Thoracic aorta (tissue), 2 donors: ENCODE results near the gene UROC1. TPM values are rescaled to one million over a fixed set of nuclear protein-coding genes. Genes with fewer than 3 reads are reported as not detected.

Experiments used
- ATAC-seq: fragments of 150-250 bp; one replicate; pipeline ENCODE4 v1.8.0; 2017; ENCODE audit warnings: low read depth; ENCODE audit not compliant: insufficient number of reproducible peaks, low FRiP score
- DNase-seq: peaks from one replicate; pipeline ENCODE4 v3.0.0-alpha.2; 2020; ENCODE audit warnings: low spot score
- H3K27ac ChIP-seq, 2 donors: fragments of 200-600 bp; sonication (generic); 1 replicate in 1 of 2; 2 replicates in 1 of 2; pipeline ENCODE4 v1.5.1; 2016; ENCODE audit warnings: mild to moderate bottlenecking in 2 of 2, moderate library complexity in 2 of 2
- H3K27me3 ChIP-seq: fragments of 200-600 bp; sonication (generic); replicated peaks from 2 replicates; pipeline ENCODE4 v1.6.0; 2016; ENCODE audit warnings: mild to moderate bottlenecking; ENCODE audit not compliant: insufficient read depth
- H3K36me3 ChIP-seq: fragments of 200-600 bp; sonication (generic); one replicate; pipeline ENCODE4 v1.5.1; 2016
- H3K4me1 ChIP-seq, 2 donors: fragments of 200-600 bp; sonication (generic); 1 replicate in 1 of 2; 2 replicates in 1 of 2; pipeline versions ENCODE4 v1.5.1 to v1.6.0; 2016; ENCODE audit warnings: low read depth in 2 of 2, mild to moderate bottlenecking in 1 of 2; ENCODE audit not compliant: control insufficient read depth in 1 of 2
- H3K4me3 ChIP-seq: fragments of 200-600 bp; sonication (generic); 2 replicates; pipeline ENCODE4 v1.5.1; 2016; ENCODE audit warnings: mild to moderate bottlenecking
- H3K9me3 ChIP-seq: fragments of 200-600 bp; sonication (generic); 2 replicates; pipeline ENCODE4 v1.5.1; 2016
- CTCF ChIP-seq: fragments of 200-600 bp; sonication (generic); IDR thresholded peaks from one replicate; pipeline ENCODE4 v1.5.1; 2019; ENCODE audit warnings: antibody characterized with exemption
- total RNA-seq, 2 donors: library from RNA; depleted of rRNA; stranded (reverse); fragments of >200 nt; gene quantifications; one replicate each; pipeline versions ENCODE4 v1.1.0 to v1.2.3, GENCODE V29; 2016

UROC1 gene
- total RNA-seq, 2 donors from 2014 or later: not detected

GRCh38 chr3:126464997-126465396 lies 52.6 kb downstream of the UROC1 start:
- TF ChIP-seq CTCF: no peak
- no peak overlapping the region for H3K4me3 ChIP-seq
- H3K36me3 ChIP-seq: peaks cover 89% of the 10 kb centered on the region
- ATAC-seq (no peak), DNase-seq (no peak)
- H3K27me3 ChIP-seq: no peaks in the 10 kb centered on the region
- no peaks in the 10 kb centered on the region for H3K9me3 ChIP-seq
- H3K27ac ChIP-seq: no peak overlapping the region
- no peaks in the 10 kb centered on the region for H3K4me1 ChIP-seq

GRCh38 chr3:126464494-126464893 lies 53.1 kb downstream of the UROC1 start:
- Histone ChIP-seq H3K4me1 (no peaks in the 10 kb centered on the region), H3K9me3 (no peaks in the 10 kb centered on the region), H3K4me3 (no peak overlapping the region), H3K36me3 (peaks cover 89% of the 10 kb centered on the region), H3K27me3 (no peaks in the 10 kb centered on the region), H3K27ac (no peak overlapping the region)
- TF ChIP-seq CTCF: no peak
- ATAC-seq (no peak), DNase-seq (no peak)

GRCh38 chr3:126464093-126464492 lies 53.5 kb downstream of the UROC1 start:
- H3K36me3 ChIP-seq: peaks cover 88% of the 10 kb centered on the region
- TF ChIP-seq CTCF: no peak
- no peak overlapping the region for H3K4me3 ChIP-seq
- no peak for DNase-seq
- H3K4me1 ChIP-seq: no peaks in the 10 kb centered on the region
- ATAC-seq: no peak
- no peaks in the 10 kb centered on the region for H3K27me3 ChIP-seq
- no peak overlapping the region for H3K27ac ChIP-seq
- no peaks in the 10 kb centered on the region for H3K9me3 ChIP-seq

GRCh38 chr3:126463521-126463920 lies 54.1 kb downstream of the UROC1 start:
- Histone ChIP-seq H3K27me3 (no peaks in the 10 kb centered on the region), H3K9me3 (no peaks in the 10 kb centered on the region), H3K4me3 (no peak overlapping the region), H3K4me1 (no peaks in the 10 kb centered on the region), H3K36me3 (peaks cover 86% of the 10 kb centered on the region), H3K27ac (no peak overlapping the region)
- no peak for ATAC-seq
- no peak for TF ChIP-seq CTCF
- no peak for DNase-seq

- no peak for DNase-seq
- Histone ChIP-seq H3K4me3 (no peak overlapping the region), H3K36me3 (peaks cover 82% of the 10 kb centered on the region), H3K9me3 (no peaks in the 10 kb centered on the region), H3K4me1 (no peaks in the 10 kb centered on the region), H3K27ac (no peak overlapping the region), H3K27me3 (no peaks in the 10 kb centered on the region)
- ATAC-seq: no peak
- no peak for TF ChIP-seq CTCF
Observed at GRCh38 chr3:126461450-126462070, 56.0 kb downstream of the UROC1 start.
